Measurements from ENCODE around the gene VAMP7. TPM values are rescaled to one million over a fixed set of nuclear protein-coding genes. Genes with fewer than 3 reads are reported as not detected.

Gene VAMP7
- total RNA-seq, 1 experiment from 2014 or later = 78.4 TPM

DNA sequence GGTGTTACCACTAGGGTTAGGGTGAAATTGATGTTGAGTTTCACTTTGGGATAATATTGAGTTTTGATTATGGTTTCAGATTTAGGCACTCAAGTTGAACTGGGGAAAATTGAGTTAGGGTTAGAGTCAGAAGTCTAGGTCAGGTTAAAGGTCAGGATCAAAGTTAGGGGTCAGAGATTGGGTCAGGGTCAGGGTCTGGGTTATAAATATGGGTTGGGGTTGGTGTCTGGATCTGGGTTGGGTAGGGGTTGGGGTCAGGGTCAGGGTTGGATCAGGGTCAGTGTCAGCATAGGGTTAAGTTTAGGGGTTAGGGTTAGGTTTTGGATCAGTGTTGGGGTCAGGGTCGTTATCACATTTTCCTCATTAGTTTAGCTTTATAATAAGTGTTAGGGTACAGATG is 73.6 kb downstream of the VAMP7 start:
- H3K27me3 ChIP-seq (ENCODE audit: control insufficient read depth, insufficient read depth, low read length) = no peaks in the 10 kb centered on the region
- CTCF ChIA-PET = no interaction called here
- H3K36me3 ChIP-seq (ENCODE audit: control insufficient read depth, insufficient read depth, low read length) = no peaks in the 10 kb centered on the region
- no TSS peak for BruUV-seq (replicated peaks)
- H3K9me3 ChIP-seq (ENCODE audit: control insufficient read depth, insufficient read depth, low read depth, low read length) = no peaks in the 10 kb centered on the region
- no peak for DNase-seq (ENCODE audit: low read depth, low spot score)
- ATAC-seq = no peak
- no peak overlapping the region for H3K4me3 ChIP-seq (ENCODE audit: low read depth in 2 of 2, low read length in 2 of 2)
- H3K4me1 ChIP-seq (ENCODE audit: control insufficient read depth, insufficient read depth, low read length) = no peaks in the 10 kb centered on the region
- in situ Hi-C loops (cut with HindIII; ENCODE audit: low pct_unique_long_range_greater_than_20kb, low sequenced_read_pairs) = no loop called here
- POLR2A ChIA-PET = no interaction called here
- intact Hi-C loops (cut with micrococcal nuclease; ENCODE audit: unreplicated experiment) = no loop called here
- no peak overlapping the region for H3K27ac ChIP-seq (ENCODE audit: low read length)
- TF ChIP-seq, protein P1, sequence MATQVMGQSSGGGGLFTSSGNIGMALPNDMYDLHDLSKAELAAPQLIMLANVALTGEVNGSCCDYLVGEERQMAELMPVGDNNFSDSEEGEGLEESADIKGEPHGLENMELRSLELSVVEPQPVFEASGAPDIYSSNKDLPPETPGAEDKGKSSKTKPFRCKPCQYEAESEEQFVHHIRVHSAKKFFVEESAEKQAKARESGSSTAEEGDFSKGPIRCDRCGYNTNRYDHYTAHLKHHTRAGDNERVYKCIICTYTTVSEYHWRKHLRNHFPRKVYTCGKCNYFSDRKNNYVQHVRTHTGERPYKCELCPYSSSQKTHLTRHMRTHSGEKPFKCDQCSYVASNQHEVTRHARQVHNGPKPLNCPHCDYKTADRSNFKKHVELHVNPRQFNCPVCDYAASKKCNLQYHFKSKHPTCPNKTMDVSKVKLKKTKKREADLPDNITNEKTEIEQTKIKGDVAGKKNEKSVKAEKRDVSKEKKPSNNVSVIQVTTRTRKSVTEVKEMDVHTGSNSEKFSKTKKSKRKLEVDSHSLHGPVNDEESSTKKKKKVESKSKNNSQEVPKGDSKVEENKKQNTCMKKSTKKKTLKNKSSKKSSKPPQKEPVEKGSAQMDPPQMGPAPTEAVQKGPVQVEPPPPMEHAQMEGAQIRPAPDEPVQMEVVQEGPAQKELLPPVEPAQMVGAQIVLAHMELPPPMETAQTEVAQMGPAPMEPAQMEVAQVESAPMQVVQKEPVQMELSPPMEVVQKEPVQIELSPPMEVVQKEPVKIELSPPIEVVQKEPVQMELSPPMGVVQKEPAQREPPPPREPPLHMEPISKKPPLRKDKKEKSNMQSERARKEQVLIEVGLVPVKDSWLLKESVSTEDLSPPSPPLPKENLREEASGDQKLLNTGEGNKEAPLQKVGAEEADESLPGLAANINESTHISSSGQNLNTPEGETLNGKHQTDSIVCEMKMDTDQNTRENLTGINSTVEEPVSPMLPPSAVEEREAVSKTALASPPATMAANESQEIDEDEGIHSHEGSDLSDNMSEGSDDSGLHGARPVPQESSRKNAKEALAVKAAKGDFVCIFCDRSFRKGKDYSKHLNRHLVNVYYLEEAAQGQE (IDR thresholded peaks at IDR 0.05; ENCODE audit: insufficient read depth in 1 of 2, low read depth in 2 of 2, low read length in 1 of 2) = no peak
- no peak for TF ChIP-seq SIN3A (IDR thresholded peaks at IDR 0.05; ENCODE audit: borderline replicate concordance, insufficient read depth, low read depth, low read length)
- TF ChIP-seq, protein P2, sequence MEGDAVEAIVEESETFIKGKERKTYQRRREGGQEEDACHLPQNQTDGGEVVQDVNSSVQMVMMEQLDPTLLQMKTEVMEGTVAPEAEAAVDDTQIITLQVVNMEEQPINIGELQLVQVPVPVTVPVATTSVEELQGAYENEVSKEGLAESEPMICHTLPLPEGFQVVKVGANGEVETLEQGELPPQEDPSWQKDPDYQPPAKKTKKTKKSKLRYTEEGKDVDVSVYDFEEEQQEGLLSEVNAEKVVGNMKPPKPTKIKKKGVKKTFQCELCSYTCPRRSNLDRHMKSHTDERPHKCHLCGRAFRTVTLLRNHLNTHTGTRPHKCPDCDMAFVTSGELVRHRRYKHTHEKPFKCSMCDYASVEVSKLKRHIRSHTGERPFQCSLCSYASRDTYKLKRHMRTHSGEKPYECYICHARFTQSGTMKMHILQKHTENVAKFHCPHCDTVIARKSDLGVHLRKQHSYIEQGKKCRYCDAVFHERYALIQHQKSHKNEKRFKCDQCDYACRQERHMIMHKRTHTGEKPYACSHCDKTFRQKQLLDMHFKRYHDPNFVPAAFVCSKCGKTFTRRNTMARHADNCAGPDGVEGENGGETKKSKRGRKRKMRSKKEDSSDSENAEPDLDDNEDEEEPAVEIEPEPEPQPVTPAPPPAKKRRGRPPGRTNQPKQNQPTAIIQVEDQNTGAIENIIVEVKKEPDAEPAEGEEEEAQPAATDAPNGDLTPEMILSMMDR (IDR thresholded peaks at IDR 0.05) = no peak

DNA sequence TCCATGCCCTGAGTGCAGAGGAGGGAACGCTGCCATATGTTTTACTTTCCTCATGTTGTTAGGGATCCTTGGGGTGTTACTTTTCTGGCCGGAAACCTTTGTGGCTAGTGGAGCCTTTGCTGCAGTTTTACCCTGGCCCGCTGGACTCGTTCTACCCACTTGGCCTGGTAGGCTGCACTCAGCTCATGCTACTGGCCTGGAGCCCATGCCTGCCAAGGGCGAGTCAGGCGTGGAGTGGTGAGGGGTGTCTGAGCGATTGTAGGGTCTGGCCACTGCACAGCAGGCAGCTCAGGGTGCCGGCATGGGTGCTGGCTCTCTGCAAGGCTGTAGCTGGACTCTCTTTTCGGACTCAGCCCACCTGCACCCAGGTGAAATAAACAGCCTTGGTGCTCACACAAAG is 75.0 kb downstream of the VAMP7 start:
- intact Hi-C loops (cut with micrococcal nuclease; ENCODE audit: unreplicated experiment) (no loop called here), in situ Hi-C loops (cut with HindIII; ENCODE audit: low pct_unique_long_range_greater_than_20kb, low sequenced_read_pairs) (no loop called here)
- Histone ChIP-seq H3K27me3 (ENCODE audit: control insufficient read depth, insufficient read depth, low read length) (no peaks in the 10 kb centered on the region), H3K4me1 (ENCODE audit: control insufficient read depth, insufficient read depth, low read length) (no peaks in the 10 kb centered on the region), H3K36me3 (ENCODE audit: control insufficient read depth, insufficient read depth, low read length) (no peaks in the 10 kb centered on the region), H3K4me3 (ENCODE audit: low read depth in 2 of 2, low read length in 2 of 2) (no peak overlapping the region), H3K9me3 (ENCODE audit: control insufficient read depth, insufficient read depth, low read depth, low read length) (no peaks in the 10 kb centered on the region), H3K27ac (ENCODE audit: low read length) (no peak overlapping the region)
- TF ChIP-seq, protein P1 (IDR thresholded peaks at IDR 0.05; ENCODE audit: insufficient read depth in 1 of 2, low read depth in 2 of 2, low read length in 1 of 2) = no peak
- TF ChIP-seq SIN3A (IDR thresholded peaks at IDR 0.05; ENCODE audit: borderline replicate concordance, insufficient read depth, low read depth, low read length) = no peak
- ATAC-seq (no peak), DNase-seq (ENCODE audit: low read depth, low spot score) (no peak)
- CTCF ChIA-PET = no interaction called here
- POLR2A ChIA-PET = no interaction called here
- no TSS peak for BruUV-seq (replicated peaks)

Data from Panc1 (cell line).